Bronchial epithelial cell (primary cell): ENCODE data around the gene CATSPERE. TPM values are rescaled to one million over a fixed set of nuclear protein-coding genes. Genes with fewer than 3 reads are reported as not detected.
A peak's percentile ranks its signal among the peaks of the same experiment; 100 is the strongest.

Experiments
- DNase-seq: peaks from one replicate; pipeline ENCODE4 v3.0.0-alpha.2; 2010; ENCODE audit warnings: low read depth
- FAIRE-seq: peaks from 2 replicates; lab custom pipeline; 2011; peaks lifted over from hg19 to GRCh38; lab: Jason Lieb, UNC
- H3K27me3 ChIP-seq: 2 replicates; pipeline ENCODE4 v1.5.1; 2011; ENCODE audit warnings: low read length; ENCODE audit not compliant: control insufficient read depth, insufficient read depth
- H3K36me3 ChIP-seq: 2 replicates; pipeline ENCODE4 v1.5.1; 2011; ENCODE audit warnings: low read length; ENCODE audit not compliant: control insufficient read depth, insufficient read depth
- H3K4me3 ChIP-seq: 2 replicates; pipeline ENCODE4 v1.5.1; 2011; ENCODE audit warnings: mild to moderate bottlenecking, low read depth, low read length, control low read depth
- total RNA-seq: library from RNA; depleted of rRNA; stranded (reverse); fragments of >200 nt; gene quantifications from 2 replicates; pipeline ENCODE4 v1.2.1, GENCODE V29; 2014
- TF ChIP-seq, protein P1 (sequence below): IDR thresholded peaks from 2 replicates; pipeline ENCODE4 v1.5.1; 2011; ENCODE audit warnings: mild to moderate bottlenecking, moderate library complexity, low read length, control low read depth, inconsistent platforms; ENCODE audit not compliant: insufficient read depth, severe bottlenecking

The CATSPERE gene
- total RNA-seq, 1 donor from 2014 or later: under 0.01 TPM

GRCh38 chr1:244603498-244603897, 142.4 kb downstream of the CATSPERE start:
- Histone ChIP-seq H3K36me3 (no peaks in the 10 kb centered on the region), H3K27me3 (no peaks in the 10 kb centered on the region), H3K4me3 (no peak overlapping the region)
- TF ChIP-seq, protein P1, sequence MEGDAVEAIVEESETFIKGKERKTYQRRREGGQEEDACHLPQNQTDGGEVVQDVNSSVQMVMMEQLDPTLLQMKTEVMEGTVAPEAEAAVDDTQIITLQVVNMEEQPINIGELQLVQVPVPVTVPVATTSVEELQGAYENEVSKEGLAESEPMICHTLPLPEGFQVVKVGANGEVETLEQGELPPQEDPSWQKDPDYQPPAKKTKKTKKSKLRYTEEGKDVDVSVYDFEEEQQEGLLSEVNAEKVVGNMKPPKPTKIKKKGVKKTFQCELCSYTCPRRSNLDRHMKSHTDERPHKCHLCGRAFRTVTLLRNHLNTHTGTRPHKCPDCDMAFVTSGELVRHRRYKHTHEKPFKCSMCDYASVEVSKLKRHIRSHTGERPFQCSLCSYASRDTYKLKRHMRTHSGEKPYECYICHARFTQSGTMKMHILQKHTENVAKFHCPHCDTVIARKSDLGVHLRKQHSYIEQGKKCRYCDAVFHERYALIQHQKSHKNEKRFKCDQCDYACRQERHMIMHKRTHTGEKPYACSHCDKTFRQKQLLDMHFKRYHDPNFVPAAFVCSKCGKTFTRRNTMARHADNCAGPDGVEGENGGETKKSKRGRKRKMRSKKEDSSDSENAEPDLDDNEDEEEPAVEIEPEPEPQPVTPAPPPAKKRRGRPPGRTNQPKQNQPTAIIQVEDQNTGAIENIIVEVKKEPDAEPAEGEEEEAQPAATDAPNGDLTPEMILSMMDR: peak; percentile 34
- FAIRE-seq (no peak), DNase-seq (peak; percentile 43)

DNA sequence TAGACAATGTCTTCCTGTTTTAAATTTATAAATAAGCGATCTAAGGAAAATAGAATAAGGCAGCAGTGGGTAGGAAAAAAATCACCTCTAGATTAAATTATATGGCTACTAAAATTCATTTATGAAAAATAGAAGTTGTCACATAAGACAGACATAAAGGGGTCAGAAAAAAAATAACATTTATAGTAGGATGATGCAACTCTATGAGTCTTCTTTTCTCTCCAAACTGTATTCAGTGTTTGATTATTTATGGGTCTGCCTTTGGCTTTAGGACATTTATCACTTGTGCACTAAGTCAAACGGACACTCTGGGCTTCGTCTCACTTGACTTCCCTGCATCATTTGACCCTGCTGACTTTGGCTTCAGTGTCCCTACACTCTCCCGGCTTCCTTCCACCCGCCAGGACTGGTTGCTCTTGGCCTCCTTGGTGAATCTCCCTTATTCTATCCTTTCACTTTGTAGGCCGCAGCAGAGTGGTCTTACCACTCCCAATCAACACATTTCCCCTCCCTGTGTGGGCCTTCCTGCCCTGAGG, 144.8 kb downstream of the CATSPERE start:
- Histone ChIP-seq H3K4me3 (no peak overlapping the region), H3K36me3 (no peaks in the 10 kb centered on the region), H3K27me3 (no peaks in the 10 kb centered on the region)
- FAIRE-seq: no peak
- no peak for DNase-seq
- TF ChIP-seq, protein P1: no peak

DNA sequence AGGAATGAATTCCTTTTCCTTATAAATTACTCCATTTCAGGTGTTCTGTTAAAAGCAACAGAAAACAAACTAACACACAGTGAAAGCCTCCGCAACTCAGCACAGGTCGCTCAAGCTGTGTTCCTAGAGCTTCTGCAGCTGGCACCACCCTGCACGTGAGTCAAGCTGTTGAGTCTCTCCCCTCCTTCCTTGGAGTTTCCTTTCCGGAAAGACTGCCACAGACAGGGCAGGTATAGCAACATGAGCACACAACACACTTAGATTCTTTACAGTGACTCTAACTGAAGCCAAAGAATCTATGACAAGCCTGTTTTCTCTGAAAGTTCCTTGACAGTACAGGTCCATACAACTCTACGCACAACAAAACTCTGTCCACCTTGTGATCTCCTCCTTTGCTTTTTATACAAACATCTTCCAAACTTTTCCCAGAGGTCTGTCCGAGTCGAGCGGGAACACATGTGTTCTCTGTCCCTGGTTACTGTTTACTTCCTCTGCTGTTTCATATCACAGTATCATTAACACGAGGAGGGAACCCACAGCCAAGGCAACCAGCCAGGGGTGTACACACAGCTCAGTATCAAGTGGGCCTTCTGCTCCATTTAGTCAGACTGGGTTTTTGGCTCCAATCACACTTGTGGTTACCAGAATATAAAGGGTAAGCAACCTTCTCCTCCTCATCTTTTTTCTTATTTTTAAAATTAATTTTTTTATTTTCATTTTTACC, 153.2 kb downstream of the CATSPERE start:
- peak; percentile 43 for FAIRE-seq
- peak; percentile 65 for DNase-seq

GRCh38 chr1:244614879-244615278, 153.8 kb downstream of the CATSPERE start:
- Histone ChIP-seq H3K27me3 (no peaks in the 10 kb centered on the region), H3K36me3 (no peaks in the 10 kb centered on the region), H3K4me3 (no peak overlapping the region)
- TF ChIP-seq, protein P1: no peak
- FAIRE-seq: no peak
- DNase-seq: no peak

More for the DNA sequence above, 153.2 kb downstream of the CATSPERE start:
- TF ChIP-seq, protein P1: no peak
- Histone ChIP-seq H3K36me3 (no peaks in the 10 kb centered on the region), H3K27me3 (no peaks in the 10 kb centered on the region), H3K4me3 (no peak overlapping the region)

DNA sequence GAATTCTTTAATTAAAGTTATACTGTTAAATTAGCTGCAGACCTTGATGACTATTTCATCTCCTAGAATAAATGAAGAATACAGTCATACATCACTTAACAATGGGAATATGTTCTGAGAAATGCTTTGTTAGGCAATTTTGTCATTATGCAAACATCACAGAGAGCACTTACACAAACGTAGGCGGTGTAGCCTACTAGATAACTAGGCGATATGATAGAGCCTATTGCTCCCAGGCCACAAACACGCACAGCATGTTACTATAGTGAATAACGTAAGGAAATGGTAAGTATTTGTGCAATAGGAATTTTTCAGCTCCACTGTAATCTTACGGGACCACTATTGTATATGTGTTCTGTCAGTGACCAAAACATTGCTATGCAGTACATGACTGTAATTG, 154.2 kb downstream of the CATSPERE start:
- peak; percentile 48 for DNase-seq
- no peak for FAIRE-seq
- H3K27me3 ChIP-seq: no peaks in the 10 kb centered on the region
- no peaks in the 10 kb centered on the region for H3K36me3 ChIP-seq
- TF ChIP-seq, protein P1: no peak
- H3K4me3 ChIP-seq: no peak overlapping the region
